ENCODE data around the gene IFFO2.

Gene IFFO2

DNA sequence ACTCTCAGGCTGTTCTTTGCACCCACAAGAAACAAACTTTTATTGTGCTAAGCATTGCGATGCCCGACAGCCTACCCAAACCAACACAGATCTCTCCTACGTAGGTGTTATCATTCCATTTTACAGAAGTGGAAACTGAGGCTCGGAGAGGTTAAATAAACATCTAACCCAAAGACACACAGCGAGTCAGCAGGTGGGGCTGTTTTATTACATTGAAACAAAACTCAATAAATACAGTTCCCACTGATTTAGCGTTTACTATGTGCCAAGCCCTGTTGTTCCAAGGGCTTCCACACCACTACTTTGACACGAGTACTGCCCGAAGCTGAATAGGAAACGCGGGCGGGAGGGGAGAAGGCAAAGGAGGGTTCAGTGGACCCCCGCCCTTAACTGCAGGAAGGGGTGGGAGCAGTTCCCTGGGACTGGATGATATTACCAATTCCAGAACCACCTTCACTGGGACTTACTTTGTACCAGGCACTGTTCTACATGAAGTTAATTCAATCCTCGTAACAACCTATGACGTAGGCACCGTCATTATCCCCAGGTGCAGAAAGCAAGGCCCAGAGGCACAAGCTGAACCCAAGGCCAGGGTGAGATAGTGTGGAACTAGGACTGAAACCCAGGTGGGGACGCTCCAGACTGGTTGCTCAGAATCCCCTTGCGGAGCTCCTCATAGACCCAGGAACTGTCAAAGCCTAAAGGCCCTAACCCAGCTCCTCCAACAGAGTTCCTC, 34.8 kb downstream of the IFFO2 start:
- Histone ChIP-seq H4K20me1 (ENCODE audit: insufficient read depth, low read length) (no peaks in the 10 kb centered on the region), H3K4me3 (ENCODE audit: low read length) (no peak overlapping the region), H3K9ac (ENCODE audit: low read length) (no peak overlapping the region), H3K4me2 (ENCODE audit: low read depth, low read length) (no peak overlapping the region), H3K27ac (ENCODE audit: low read length) (no peak overlapping the region), H3K4me1 (ENCODE audit: low read length) (peaks cover 5% of the 10 kb centered on the region), H3K9me3 (replicated peaks; ENCODE audit: insufficient read depth, low read length) (no peaks in the 10 kb centered on the region), H3K27me3 (replicated peaks; ENCODE audit: insufficient read depth, low read length) (no peaks in the 10 kb centered on the region), H3K9me2 (replicated peaks; ENCODE audit: insufficient read depth, low read length) (no peaks in the 10 kb centered on the region), H2AFZ (ENCODE audit: low read length) (no peak overlapping the region), H3F3A (ENCODE audit: insufficient read depth, low read length) (peaks cover 6% of the 10 kb centered on the region), H3K36me3 (replicated peaks; ENCODE audit: insufficient read depth, low read length) (no peaks in the 10 kb centered on the region), H3K79me2 (ENCODE audit: low read length) (peaks cover 12% of the 10 kb centered on the region)
- TF ChIP-seq, protein P1, sequence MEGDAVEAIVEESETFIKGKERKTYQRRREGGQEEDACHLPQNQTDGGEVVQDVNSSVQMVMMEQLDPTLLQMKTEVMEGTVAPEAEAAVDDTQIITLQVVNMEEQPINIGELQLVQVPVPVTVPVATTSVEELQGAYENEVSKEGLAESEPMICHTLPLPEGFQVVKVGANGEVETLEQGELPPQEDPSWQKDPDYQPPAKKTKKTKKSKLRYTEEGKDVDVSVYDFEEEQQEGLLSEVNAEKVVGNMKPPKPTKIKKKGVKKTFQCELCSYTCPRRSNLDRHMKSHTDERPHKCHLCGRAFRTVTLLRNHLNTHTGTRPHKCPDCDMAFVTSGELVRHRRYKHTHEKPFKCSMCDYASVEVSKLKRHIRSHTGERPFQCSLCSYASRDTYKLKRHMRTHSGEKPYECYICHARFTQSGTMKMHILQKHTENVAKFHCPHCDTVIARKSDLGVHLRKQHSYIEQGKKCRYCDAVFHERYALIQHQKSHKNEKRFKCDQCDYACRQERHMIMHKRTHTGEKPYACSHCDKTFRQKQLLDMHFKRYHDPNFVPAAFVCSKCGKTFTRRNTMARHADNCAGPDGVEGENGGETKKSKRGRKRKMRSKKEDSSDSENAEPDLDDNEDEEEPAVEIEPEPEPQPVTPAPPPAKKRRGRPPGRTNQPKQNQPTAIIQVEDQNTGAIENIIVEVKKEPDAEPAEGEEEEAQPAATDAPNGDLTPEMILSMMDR (IDR thresholded peaks at IDR 0.05; ENCODE audit: low read length) = no peak
- TF ChIP-seq EZH2 (optimal IDR thresholded peaks at IDR 0.05; ENCODE audit: low read depth, low read length) (no peak), EZH2phosphoT487 (IDR thresholded peaks at IDR 0.05; ENCODE audit: low read length) (no peak)
- no peak for DNase-seq

- H3K9me2 ChIP-seq (replicated peaks; ENCODE audit: insufficient read depth, low read length) = no peaks in the 10 kb centered on the region
- H3K9me3 ChIP-seq (replicated peaks; ENCODE audit: insufficient read depth, low read length) = no peaks in the 10 kb centered on the region
- no peak overlapping the region for H3K4me3 ChIP-seq (ENCODE audit: low read length)
- no peak for DNase-seq
- no peaks in the 10 kb centered on the region for H4K20me1 ChIP-seq (ENCODE audit: insufficient read depth, low read length)
- H3K4me2 ChIP-seq (ENCODE audit: low read depth, low read length) = no peak overlapping the region
- no peaks in the 10 kb centered on the region for H3F3A ChIP-seq (ENCODE audit: insufficient read depth, low read length)
- no peaks in the 10 kb centered on the region for H3K36me3 ChIP-seq (replicated peaks; ENCODE audit: insufficient read depth, low read length)
- no peaks in the 10 kb centered on the region for H3K4me1 ChIP-seq (ENCODE audit: low read length)
- H3K9ac ChIP-seq (ENCODE audit: low read length) = no peak overlapping the region
- H3K27me3 ChIP-seq (replicated peaks; ENCODE audit: insufficient read depth, low read length) = no peaks in the 10 kb centered on the region
- H3K27ac ChIP-seq (ENCODE audit: low read length) = no peak overlapping the region
- H3K79me2 ChIP-seq (ENCODE audit: low read length) = peaks cover 12% of the 10 kb centered on the region
- H2AFZ ChIP-seq (ENCODE audit: low read length) = no peak overlapping the region
- TF ChIP-seq, protein P1 (IDR thresholded peaks at IDR 0.05; ENCODE audit: low read length) = no peak
- TF ChIP-seq EZH2phosphoT487 (IDR thresholded peaks at IDR 0.05; ENCODE audit: low read length) (no peak), EZH2 (optimal IDR thresholded peaks at IDR 0.05; ENCODE audit: low read depth, low read length) (no peak)
Observed at GRCh38 chr1:18920931-18921330, 35.5 kb downstream of the IFFO2 start.

DNA sequence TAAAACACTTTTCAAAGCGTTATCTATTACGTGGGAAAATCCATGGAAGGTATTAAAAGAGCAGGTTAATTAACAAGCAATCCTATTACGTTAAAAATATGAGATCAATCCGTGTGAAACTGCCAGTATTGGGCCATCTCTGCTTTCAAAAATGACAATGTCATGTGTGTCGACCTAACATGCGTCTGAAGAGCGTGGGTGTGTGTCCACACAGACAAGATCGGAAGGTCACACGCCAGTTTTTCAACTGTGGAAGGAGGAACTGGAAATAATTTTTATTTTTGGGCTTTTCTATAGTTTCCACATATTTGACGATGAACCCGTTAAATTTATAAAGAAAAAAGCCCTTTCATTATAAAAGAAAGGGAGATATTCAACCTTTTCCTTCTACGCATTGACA, 36.5 kb downstream of the IFFO2 start:
- no peaks in the 10 kb centered on the region for H3F3A ChIP-seq (ENCODE audit: insufficient read depth, low read length)
- no peaks in the 10 kb centered on the region for H4K20me1 ChIP-seq (ENCODE audit: insufficient read depth, low read length)
- H3K27ac ChIP-seq (ENCODE audit: low read length) = no peak overlapping the region
- no peaks in the 10 kb centered on the region for H3K4me1 ChIP-seq (ENCODE audit: low read length)
- H2AFZ ChIP-seq (ENCODE audit: low read length) = no peak overlapping the region
- no peaks in the 10 kb centered on the region for H3K27me3 ChIP-seq (replicated peaks; ENCODE audit: insufficient read depth, low read length)
- H3K4me2 ChIP-seq (ENCODE audit: low read depth, low read length) = no peak overlapping the region
- no peak overlapping the region for H3K9ac ChIP-seq (ENCODE audit: low read length)
- no peaks in the 10 kb centered on the region for H3K9me2 ChIP-seq (replicated peaks; ENCODE audit: insufficient read depth, low read length)
- H3K79me2 ChIP-seq (ENCODE audit: low read length) = peaks cover 6% of the 10 kb centered on the region
- no peak for DNase-seq
- TF ChIP-seq EZH2phosphoT487 (IDR thresholded peaks at IDR 0.05; ENCODE audit: low read length) (no peak), EZH2 (optimal IDR thresholded peaks at IDR 0.05; ENCODE audit: low read depth, low read length) (no peak)
- TF ChIP-seq, protein P1 (IDR thresholded peaks at IDR 0.05; ENCODE audit: low read length) = no peak
- H3K36me3 ChIP-seq (replicated peaks; ENCODE audit: insufficient read depth, low read length) = no peaks in the 10 kb centered on the region
- H3K9me3 ChIP-seq (replicated peaks; ENCODE audit: insufficient read depth, low read length) = no peaks in the 10 kb centered on the region
- H3K4me3 ChIP-seq (ENCODE audit: low read length) = no peak overlapping the region

Data from MM.1S (cell line).